ENCODE results near the gene PLIN1.

The PLIN1 gene

DNA sequence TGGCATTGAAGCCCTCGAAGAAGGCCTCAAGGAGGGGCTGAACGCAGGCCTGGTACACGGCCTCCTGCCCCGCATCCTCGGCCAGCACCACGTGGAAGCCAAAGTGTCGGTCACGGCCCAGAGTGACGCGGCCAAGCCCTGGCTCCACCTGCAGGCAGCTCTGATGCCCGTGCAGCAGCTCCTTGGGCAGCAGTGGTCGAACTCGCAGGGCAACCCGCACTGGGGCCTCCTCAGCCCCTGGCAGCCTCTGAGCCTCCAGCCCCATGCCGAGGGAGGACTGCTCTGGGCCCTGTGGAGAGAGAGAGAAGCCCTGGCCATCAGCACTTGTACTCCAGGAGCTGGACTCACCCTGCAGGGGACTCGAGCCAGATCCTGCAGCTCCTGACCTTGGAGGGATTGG lies 26.5 kb downstream of the PLIN1 start:
- no peak for DNase-seq (ENCODE audit: low read depth in 2 of 2)

DNA sequence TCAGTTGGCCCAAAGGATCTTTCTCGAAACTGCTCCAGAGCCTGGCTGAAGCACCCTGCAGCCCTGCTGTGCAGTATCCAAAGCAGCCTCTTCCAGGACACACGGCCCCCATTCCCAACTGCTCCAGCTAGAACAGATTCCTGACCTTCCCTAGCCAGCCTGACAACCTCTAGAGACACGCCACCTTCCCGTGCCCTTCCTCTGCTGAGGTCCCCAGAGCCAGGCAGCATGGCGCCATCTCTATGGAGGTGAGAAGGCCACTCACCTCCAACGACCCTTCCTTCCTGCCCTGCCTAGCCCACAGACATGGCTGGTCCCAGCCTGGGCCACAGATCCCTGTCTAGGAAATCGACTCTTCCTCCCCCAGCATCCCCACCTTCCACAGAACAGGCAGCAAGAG lies 27.0 kb downstream of the PLIN1 start:
- no peak for DNase-seq (ENCODE audit: low read depth in 2 of 2)

DNA sequence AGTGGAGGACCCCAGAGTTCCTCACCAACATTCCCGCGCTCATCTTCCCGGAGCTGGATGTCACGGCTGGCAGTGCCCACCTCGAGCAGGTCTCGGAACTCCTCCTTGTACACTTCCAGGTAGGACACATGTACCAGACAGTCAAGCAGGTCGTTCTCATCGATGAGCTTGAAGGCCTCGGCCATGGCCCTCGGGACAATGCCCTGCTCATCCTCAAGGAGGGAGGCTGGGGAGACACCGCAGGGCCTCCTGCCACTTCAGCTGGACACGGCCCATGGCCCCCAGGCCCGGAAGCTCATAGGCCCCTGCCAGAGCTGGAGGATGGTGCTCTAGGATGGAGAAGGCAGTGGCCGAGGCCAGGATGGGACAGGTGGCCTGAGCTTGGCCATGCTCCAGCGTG lies 29.5 kb downstream of the PLIN1 start:
- no peak for DNase-seq (ENCODE audit: low read depth in 2 of 2)

DNA sequence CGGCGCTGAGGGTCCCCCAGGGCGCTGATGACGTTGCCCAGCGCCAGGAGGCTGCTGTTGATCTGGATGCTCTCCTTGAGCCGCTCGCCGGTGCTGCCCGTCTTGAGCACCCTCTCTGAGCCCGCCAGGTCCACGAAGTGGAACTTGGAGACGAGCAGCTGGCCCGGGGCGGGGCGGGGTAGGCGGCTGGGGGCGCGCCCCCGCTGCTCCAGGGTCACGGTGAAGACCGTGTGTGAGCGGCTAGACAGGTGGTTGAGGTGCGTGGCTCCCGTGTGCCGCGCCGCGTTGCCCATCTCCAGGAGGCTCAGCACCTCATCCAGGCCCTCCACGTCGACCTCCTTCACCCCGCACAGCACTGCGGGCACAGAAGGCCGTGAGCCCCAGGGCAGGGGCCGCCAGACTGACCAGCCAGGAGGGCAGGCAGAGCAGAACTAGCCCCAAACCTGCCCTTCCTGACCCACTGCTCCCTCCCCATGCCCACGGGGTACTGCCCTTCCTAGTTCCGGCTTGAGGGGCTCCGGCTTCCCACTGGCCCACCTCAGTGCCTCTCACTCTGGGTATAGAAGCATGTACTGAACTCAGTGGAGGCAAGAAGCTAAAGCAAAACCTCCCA lies 30.0 kb downstream of the PLIN1 start:
- DNase-seq (ENCODE audit: low read depth in 2 of 2): no peak

DNA sequence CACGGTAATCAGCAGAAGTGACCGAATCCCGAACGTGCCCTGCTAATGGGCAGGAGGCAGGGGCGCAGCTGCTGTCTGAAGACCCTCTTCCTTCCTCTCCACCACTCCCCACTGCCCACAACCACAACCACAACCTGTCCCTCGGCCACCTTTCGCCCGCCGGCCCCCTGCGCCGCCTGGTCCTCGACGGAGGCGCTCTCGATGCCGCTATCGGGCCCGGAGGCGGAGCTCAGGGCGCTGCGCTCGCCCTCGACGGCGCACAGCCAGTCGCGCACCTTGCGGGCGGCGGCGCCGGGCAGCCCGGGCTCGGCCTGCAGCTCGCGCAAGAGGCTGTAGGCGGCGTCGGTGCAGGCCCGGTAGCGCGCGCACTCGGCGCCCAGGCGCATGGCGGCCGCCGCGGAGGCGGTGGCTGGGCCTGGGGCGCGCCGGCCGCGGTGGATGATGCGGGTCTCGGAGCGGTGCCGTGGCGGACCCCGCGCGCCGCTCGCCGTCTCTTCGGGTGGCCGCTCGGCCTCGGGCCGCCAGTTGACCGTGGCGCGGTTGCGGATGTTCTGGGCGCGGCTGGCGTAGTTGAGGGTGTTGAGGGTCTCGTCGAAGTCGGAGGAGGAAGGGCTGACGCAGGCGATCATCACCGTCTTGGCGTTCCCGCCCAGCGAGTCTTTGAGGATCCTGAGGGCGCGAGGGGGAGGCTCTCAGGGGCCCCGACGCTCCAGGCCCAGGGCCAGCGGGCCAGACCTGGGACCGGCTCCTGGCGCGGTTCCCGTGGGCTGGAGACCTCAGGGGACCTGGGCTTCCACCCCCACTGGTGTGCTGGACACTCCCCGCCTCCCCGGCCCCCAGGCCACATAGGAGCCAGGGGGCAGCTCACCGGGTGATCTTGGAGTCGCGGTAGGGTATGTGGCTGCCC lies 30.8 kb downstream of the PLIN1 start:
- no peak for DNase-seq (ENCODE audit: low read depth in 2 of 2)

DNA sequence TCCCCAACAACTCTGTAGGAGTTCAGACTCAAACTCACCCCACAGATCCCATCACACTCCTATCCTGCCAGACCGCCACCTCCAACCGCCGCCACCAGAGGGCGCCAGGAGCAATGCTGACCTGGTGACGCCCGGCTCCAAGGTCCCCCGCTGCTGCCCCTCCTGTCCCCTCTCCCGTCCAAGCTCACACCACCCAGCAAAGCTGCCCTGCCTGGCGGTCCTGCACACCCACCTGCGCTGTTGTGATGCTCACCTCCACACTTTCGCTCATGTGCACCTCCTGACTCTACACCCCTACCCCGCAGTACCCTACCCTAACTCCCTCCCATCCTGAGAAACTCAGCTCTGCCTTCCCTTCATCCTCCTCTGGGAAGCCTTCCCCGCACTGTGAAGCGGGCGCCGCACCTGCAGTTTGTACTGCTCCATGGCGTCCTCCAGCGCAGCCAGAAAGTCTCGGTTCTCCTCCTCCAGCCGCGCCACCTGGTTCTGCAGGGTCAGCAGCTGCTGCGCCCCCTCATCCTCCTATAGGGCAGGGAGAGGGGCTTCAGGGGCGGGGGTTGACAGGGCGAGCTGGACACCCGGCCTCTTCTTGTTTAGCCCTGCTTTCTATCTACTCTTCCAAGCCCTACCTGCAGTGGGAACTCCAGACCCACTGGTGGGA lies 31.8 kb downstream of the PLIN1 start:
- peak; percentile 25 to 41 for DNase-seq (ENCODE audit: low read depth in 2 of 2)

DNA sequence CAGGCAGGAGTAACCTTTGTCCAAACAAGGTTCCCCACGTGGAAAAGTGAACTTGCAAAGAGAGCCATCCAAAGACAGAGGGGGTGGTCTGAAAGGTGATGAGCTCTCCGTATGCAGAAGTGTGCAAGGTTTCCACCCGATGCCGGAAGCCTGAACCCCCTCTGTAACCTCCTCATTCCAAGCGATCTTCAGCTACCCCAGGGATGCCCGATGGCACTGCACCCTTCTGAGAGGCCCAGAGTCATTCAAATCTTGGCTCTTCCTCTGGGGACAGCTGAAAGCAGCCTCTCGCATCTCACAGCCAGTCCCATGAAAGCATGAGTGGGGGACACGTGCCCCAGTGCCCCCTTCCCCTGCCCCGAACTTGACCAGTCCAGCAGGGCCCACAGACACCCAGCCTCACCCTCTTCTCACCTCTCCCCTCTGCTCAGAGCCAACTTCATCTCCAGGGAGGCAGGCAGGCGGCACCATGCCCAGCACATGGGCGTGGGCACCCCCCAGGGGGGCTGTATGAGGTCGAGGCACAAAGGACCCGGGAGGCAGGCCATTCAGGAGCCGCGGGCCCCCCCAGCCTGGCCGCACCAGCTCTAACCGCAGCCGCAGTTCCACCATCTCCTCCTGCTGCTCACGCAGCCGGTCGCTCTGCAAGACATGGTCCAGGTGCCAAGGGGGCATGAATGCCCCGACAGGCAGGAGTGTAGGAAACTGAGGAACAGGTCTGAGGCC lies 32.6 kb downstream of the PLIN1 start:
- no peak for DNase-seq (ENCODE audit: low read depth in 2 of 2)

DNA sequence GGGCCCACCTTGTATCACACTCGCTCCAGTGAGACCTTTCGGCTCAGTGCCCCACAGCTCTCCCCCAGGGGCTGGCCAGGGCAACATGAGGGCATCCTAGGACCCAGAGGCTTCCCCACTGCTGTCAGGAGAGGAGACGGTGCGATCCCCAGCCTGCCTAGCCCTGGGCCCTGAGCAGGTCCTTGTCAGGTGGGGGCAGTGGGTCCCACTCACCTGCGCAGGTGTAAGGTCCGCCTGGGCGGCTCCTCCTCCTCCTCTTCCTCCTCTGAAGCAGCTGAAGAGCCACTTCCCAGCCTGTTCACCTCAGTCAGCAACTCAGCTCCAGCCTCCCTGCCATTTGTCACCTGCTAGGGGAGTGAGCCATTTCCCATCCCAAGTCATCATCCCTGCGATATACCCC lies 33.5 kb downstream of the PLIN1 start:
- no peak for DNase-seq (ENCODE audit: low read depth in 2 of 2)

DNA sequence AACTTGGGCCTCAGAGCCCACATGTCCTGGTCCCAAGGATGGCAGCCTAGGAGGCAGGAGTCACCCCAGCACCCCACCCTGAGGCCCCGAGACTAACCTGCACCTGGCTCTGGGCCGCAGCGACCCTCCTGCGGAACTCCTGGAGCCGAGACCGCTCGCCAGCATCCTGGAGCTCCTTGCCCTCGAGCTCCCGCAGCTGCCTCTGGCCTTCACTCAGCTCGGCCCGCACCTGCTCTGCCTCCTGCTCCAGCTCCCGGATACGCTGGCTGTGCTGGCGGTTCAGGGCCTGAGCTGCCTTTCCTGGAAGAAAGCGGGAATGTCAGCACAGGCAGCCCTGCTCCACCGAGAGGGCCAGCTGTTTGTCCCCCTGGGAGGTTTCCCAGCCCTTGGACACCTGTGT lies 37.1 kb downstream of the PLIN1 start:
- no peak for DNase-seq (ENCODE audit: low read depth in 2 of 2)

DNA sequence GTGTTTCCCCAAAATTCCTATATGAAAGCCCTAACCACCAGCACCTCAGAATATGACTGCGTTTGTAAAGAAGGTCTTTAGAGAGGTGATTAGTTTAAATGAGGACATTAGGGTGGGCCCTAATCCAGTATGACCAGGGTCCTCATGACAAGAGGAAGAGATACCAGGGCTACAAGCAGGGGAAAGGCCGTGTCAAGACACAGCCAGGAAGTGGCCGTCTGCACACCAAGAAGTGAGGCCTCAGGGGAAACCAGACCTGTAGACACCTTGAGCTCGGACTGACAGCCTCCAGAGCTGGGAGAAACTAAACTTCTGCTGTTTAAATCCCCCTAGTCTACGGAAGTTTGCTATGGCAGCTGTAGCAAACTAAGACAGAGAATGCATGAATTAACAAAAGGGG lies 38.1 kb downstream of the PLIN1 start:
- no peak for DNase-seq (ENCODE audit: low read depth in 2 of 2)

DNA sequence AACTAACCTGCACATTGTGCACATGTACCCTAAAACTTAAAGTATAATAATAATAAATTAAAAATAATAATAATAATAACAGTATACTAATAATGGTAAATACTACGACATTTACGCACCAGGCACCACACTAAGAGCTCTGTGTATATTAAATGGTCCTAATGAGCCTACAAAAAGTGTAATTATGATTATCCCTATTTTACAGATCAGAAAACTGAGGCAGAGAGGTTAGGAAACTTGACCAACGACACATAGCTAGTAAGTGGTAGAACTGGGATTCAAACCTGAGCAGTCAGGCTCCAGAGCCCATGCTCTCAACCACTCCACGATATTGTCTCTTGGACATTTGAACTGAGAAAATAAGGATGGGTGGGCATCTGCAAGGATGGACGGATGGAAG lies 38.9 kb downstream of the PLIN1 start:
- no peak for DNase-seq (ENCODE audit: low read depth in 2 of 2)

DNA sequence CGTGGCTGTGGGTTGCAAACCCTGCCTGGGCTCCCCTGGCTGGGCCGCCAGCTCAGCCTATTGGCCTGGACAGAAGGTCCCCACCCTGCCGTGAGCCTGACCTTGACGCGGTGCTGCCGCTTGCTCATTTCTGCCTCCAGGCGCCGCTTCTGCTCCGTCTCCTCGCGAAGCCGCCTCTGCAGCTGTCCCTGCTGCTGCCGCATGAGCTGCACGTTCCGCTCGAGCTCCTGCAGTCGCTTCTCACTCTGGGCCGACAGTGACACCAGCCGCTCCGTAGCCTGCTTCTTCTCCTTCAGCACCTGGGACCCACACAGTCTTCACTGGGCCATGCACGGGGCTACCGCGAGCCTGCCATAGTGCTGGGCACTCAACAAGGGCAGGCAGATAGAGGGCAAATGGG lies 45.6 kb downstream of the PLIN1 start:
- no peak for DNase-seq (ENCODE audit: low read depth in 2 of 2)

DNA sequence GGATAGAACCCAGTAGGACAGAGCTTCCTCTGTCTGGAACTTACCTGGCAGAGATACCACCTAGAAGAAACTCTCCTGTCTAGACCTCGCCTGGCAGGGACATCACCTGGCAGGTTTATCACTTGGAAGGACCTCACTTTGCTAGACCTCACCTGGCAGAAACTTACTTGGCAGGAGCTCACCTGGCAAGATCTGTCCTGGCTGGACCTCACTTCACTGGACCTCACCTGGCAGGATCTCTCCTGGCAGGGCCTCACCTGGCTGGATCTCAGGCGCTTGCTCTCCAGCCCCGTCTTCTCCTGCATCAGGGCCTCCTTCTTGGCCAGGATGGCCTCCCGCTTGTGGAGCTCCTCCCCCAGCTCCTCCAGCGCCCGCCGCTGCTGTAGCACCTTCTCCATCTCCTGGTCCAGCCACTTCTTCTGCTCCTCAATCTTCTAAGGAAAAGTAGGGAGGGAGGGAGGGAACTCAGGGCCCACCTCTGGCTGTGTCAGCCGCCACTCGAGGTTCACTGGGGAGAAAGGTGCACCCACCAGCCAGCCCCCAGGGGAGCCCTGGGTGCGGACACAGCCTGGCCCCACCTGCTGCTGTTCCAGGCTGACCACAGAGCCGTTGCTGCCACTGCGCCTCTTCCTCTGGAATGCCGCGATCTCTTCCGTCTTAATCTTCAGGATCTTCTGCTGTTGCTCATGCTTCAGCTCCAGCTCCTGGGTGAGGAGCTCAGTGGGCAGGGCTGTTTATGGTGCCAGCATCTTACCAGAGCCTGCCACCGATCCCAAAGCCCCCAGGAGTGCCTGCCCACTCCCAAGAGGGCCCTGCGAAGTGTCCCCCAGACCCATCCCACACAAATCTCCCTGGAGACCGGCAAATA lies 46.4 kb downstream of the PLIN1 start:
- no peak for DNase-seq (ENCODE audit: low read depth in 2 of 2)

DNA sequence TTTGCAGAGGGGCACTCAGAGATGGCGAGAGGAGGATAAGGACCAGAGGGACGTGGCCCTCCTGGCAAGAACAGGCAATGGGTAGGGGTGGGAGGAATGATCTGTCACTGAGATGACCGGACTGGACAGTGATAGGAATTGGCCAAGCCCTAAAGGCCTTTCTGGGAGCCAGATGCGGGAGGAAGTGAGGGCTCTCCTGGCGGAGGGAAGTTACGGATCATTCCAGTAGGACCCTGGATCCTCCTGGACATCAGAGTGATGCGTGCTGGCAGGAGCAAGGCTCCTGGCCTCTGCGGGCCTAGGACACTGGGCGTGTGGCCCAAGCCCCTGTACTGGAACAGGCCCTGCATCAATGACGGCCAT lies 47.3 kb downstream of the PLIN1 start:
- DNase-seq (ENCODE audit: low read depth in 2 of 2): no peak

DNA sequence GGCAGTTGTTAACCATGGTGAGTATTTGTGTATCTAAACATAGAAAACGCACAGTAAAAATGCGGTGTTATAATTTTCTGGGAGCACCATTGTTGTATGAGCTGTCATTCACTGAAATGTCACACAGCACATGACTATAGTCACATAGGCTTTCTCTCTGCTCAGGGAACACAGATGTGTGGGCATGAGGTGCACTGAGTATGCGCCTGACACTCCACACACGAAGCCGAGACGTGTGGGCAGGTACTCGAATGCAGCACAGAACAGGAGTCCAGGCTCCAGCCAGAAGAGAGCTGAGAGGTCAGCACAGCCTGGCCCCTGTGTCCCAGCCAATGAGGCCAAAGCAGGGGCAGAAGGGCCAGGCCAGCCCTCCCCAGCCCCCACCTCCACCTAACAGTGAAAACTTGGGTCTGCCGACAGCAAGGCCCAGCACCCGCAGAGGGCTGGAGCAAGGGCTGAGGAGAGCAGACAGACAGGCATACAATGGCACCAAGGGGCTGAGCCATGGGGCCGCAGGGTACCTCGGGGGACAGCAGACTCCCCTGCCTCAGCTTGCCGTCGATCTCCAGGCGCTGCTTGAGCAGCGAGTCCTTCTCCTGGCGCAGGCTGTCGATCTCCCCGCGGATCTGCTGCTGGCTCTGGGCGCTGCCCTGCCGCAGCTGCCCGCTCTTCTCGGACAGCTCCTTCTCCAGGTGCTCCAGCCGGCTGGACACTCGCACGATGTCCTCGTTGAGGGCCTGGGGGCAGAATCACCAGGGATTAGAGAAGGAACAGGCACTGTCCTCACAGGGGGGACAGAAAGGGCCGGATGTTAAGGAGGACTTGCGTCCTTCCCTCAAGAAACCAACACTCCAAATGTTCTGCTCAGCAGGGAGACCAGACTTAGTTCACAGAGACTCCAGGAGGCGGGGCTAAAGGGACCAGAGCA lies 47.9 kb downstream of the PLIN1 start:
- DNase-seq (ENCODE audit: low read depth in 2 of 2): no peak

DNA sequence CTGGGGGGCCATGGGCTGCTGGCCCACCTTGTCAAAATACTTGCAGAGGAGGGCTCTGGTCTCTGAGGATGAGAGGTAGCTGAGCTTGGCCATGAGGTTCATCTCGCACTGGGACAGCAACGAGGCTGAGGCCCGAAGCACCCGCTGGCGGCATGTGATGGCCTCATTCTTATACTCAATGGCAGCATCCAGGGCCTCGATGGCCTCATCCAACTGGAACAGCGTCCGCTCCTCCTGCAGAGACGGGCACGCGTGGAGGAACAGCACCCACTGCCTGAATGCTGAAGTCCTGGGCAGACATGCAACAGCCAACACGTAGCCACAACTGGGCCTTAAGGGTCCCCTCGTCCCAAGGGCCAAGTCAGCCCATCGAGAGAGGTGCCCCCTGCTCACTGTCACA lies 48.9 kb downstream of the PLIN1 start:
- no peak for DNase-seq (ENCODE audit: low read depth in 2 of 2)

DNA sequence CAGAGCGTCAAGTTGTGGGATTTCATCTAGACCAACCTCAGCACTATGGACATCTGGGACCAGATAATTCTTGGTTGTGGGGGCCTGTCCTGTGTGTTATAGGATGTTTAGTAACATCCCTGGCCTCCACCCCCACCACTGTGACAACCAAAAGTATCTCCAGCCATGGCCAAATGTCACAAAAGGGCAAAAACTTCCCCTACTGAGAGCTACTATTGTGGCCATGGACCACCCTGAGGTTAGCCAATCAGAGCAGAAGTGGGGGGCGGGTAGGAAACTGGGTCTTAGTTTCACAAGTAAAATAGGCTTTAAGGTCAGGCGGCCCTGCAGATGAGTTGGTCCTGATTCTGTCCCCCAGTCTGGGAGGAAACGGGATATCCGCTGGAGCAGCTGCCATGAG lies 49.3 kb downstream of the PLIN1 start:
- DNase-seq (ENCODE audit: low read depth in 2 of 2): no peak

DNA sequence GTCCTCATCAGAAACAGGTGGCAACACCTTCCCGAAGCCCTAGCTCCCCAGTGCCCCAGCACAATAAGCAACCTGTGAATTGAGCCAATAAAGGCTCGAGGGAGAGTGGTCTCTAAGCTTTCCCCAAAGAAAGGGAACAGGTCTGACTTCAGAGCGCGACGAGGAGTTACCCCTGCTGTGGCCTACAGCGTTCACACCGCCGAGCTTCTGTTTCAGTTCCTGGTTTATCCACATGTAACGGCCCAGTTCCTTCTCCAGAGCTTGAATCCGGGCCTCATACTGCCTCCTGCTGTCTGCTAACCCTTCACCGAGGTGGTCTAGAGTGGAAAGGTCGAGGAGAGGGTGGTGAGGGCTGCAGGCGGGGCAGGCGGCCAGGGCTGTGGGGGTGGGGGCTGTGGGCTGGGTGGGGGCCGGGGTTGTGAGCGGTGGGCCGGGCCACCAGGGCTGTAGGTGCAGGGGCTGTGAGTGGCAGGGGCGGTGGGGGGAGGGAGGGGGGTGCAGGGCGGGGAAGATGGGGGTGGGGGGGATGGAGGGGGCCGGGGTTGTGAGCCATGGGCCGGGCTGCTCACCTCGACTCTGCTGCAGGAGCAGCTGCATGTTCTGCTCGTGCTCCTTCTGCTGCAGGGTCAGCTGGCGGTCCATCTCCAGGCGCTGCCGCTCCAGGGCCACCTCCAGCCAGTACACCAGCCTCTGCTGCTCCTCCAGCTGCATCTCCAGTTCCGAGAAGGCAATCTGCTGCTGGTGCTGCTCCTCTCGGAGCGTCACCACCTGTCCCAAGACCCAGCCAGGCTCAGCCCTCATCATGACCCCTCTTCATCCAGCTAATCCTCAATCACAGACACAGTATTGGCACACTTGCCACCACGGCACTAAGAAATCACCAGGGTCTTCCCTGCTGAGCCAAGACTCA lies 50.1 kb downstream of the PLIN1 start:
- no peak for DNase-seq (ENCODE audit: low read depth in 2 of 2)

DNA sequence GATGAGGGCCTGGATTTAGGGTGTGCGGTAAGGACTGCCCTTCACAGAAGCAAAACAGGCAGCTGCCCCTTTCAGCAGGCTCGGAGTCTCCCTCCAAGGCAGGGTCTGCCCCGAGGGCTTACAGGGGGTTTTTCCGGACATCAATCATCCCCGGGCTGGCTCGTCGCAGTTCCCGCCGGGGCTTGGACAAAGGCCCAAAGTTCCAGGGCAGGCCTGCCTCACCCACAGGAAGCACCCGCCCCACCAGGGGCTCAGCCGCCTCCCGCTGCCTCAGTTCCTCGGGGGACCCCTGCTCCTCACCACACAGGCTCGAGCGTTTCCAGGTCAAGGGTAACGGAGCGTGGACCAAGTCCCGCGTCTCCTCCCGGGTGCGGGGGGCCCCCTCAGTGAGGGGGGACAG lies 50.9 kb downstream of the PLIN1 start:
- DNase-seq (ENCODE audit: low read depth in 2 of 2): no peak

Data from stimulated activated CD8-positive, alpha-beta memory T cell treated with anti-CD3 and anti-CD28 coated beads, Interleukin-7, amount 100 ng/mL, for 1 hour (primary cell).